SK-N-MC (cell line): ENCODE data around the gene HOXB13.

Experiments used
- DNase-seq: peaks from one replicate; pipeline ENCODE4 v3.0.0-alpha.2; 2011; ENCODE audit warnings: low read depth, low spot score
- H3K27ac ChIP-seq: fragments of 200-600 bp; sonication (generic); 2 replicates; pipeline ENCODE4 v1.5.1; 2016; ENCODE audit warnings: mixed run types
- H3K36me3 ChIP-seq: fragments of 200-600 bp; sonication (generic); 2 replicates; pipeline ENCODE4 v1.6.1; 2017; ENCODE audit warnings: antibody characterized with exemption, low read length, mixed read lengths; ENCODE audit not compliant: insufficient read depth
- H3K4me3 ChIP-seq: fragments of 200-600 bp; sonication (generic); 2 replicates; pipeline ENCODE4 v1.5.1; 2016
- H3K9ac ChIP-seq: fragments of 200-600 bp; sonication (generic); 2 replicates; pipeline ENCODE4 v1.8.0; 2017; ENCODE audit warnings: mixed run types, mixed read lengths; ENCODE audit not compliant: insufficient read length
- H3K9me3 ChIP-seq: fragments of 200-600 bp; sonication (generic); 2 replicates; pipeline ENCODE4 v1.6.1; 2017; ENCODE audit warnings: low read depth, mild to moderate bottlenecking, antibody characterized with exemption, low read length, moderate library complexity, mixed read lengths
- EZH2 ChIP-seq: fragments of 200-600 bp; sonication (generic); IDR thresholded peaks from one replicate; pipeline ENCODE4 v1.6.1; 2017; ENCODE audit warnings: antibody characterized with exemption
- FOXP2 ChIP-seq: optimal IDR thresholded peaks from 2 replicates; pipeline ENCODE3; 2011; ENCODE audit warnings: mild to moderate bottlenecking, moderate library complexity; ENCODE audit not compliant: insufficient read depth; ENCODE audit errors: extremely low read length, control extremely low read depth
- POLR2AphosphoS5 ChIP-seq: IDR thresholded peaks from 2 replicates; pipeline ENCODE4 v1.6.1; 2012; ENCODE audit warnings: mild to moderate bottlenecking, low read depth, low read length, borderline replicate concordance

HOXB13 gene

DNA sequence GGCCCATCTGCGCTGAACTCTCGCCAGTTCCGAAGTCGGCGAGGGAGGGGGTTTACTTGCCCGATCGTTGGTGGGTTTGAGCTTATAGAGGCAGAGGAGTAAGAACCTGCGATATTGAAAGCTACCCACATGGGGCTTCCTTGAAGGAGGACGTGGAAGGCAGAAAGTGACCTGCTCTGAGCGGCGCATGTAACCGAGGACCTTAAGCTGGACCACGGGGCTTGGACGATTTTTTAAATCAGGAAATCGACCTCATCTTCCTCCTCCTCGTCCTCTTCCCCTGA lies 3.6 kb downstream of the HOXB13 start:
- H3K4me3 ChIP-seq = peak overlapping the region; percentile 80
- peak overlapping the region; percentile 52; the same call in 1 of the 2 replicates for H3K27ac ChIP-seq
- no peak for TF ChIP-seq EZH2
- TF ChIP-seq POLR2AphosphoS5 = no peak
- no peak for TF ChIP-seq FOXP2

GRCh38 chr17:48724251-48725003 lies 4.1 kb downstream of the HOXB13 start:
- no peaks in the 10 kb centered on the region for H3K9me3 ChIP-seq
- H3K4me3 ChIP-seq = peak overlapping the region; percentile 80
- peak overlapping the region; percentile 99 for H3K9ac ChIP-seq
- H3K27ac ChIP-seq = peak overlapping the region; percentile 100
- TF ChIP-seq FOXP2 (no peak), POLR2AphosphoS5 (0 out of 2 replicates have a peak, but pooled peaks have one; percentile 41), EZH2 (no peak)
- peaks cover 16% of the 10 kb centered on the region for H3K36me3 ChIP-seq
- no peak for DNase-seq

More for the DNA sequence above, 3.6 kb downstream of the HOXB13 start:
- peaks cover 16% of the 10 kb centered on the region for H3K36me3 ChIP-seq
- H3K9me3 ChIP-seq = no peaks in the 10 kb centered on the region
- no peak for DNase-seq
- peak overlapping the region; percentile 35 for H3K9ac ChIP-seq

- peak overlapping the region; percentile 100 for H3K27ac ChIP-seq
- H3K36me3 ChIP-seq = peaks cover 16% of the 10 kb centered on the region
- peak overlapping the region; percentile 80 for H3K4me3 ChIP-seq
- peak overlapping the region; percentile 99 for H3K9ac ChIP-seq
- peak; percentile 38; the same call in 1 of the 2 replicates for TF ChIP-seq POLR2AphosphoS5
- peak; percentile 75 for TF ChIP-seq FOXP2
- TF ChIP-seq EZH2 = no peak
- no peaks in the 10 kb centered on the region for H3K9me3 ChIP-seq
- peak; percentile 66 for DNase-seq
Measured at GRCh38 chr17:48723423-48724250, 4.9 kb downstream of the HOXB13 start.

- H3K36me3 ChIP-seq = peaks cover 16% of the 10 kb centered on the region
- H3K9me3 ChIP-seq = no peaks in the 10 kb centered on the region
- H3K4me3 ChIP-seq = peak within 1 kb of the TSS; percentile 80
- H3K9ac ChIP-seq = peak within 1 kb of the TSS; percentile 99
- peak within 1 kb of the TSS; percentile 100 for H3K27ac ChIP-seq
- TF ChIP-seq FOXP2 = no peak
- no peak for TF ChIP-seq EZH2
- no peak; the same call in none of the 2 replicates for TF ChIP-seq POLR2AphosphoS5
- DNase-seq = peak; percentile 79
Measured at GRCh38 chr17:48722915-48723422, 5.6 kb downstream of the HOXB13 start, which contains the start of gene PRAC2. Gene PRAC2, plus strand, starts transcription at chr17:48723185. Its CDS starts 1,226 bp downstream, at chr17:48724411.

DNA sequence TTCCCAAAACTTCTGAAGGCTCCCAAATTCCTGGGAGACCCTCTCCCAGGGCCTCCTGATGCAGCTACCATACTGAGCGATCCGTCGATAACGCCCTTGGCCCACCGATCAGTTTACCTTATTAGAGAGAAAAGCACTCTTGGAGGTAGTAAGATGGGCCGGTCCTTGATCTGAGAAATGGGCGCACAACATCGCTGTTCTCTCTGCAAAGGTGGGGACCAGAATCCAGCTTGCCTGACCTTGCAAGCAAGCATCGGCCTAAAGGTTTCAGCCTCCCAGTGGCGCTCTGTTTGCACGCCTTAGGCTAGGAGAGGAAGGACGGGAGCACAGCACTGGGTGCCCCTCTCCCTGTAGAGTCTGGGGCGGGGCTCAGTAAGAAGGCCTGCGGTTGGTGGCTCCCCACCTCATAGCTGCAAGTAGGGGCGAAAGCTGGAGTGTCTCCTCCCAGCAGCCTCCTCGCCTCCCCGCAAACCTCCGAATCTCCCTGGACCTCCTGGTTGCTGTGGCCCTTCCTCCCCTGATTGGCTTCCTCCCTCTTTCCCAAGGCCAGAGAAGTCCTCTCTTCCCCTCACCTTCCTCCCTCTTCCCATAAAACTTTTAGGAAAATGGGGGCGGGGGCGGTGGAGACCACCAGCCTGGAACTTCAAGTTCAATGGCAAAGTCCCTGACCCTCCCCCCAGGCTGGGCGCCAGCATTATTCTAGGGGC lies 6.2 kb downstream of the HOXB13 start, which contains the start of gene PRAC1:
TSS of gene PRAC1 (minus strand) at position 318 of the 707 bp plus-strand sequence. CDS start at position 192, 126 bp downstream.
- TF ChIP-seq EZH2 = no peak
- peak; percentile 99 for TF ChIP-seq POLR2AphosphoS5
- H3K9me3 ChIP-seq = no peaks in the 10 kb centered on the region
- H3K27ac ChIP-seq = peak within 1 kb of the TSS; percentile 100
- peak within 1 kb of the TSS; percentile 99 for H3K9ac ChIP-seq
- H3K4me3 ChIP-seq = peak within 1 kb of the TSS; percentile 80
- peaks cover 16% of the 10 kb centered on the region for H3K36me3 ChIP-seq
- peak; percentile 59 for DNase-seq

DNA sequence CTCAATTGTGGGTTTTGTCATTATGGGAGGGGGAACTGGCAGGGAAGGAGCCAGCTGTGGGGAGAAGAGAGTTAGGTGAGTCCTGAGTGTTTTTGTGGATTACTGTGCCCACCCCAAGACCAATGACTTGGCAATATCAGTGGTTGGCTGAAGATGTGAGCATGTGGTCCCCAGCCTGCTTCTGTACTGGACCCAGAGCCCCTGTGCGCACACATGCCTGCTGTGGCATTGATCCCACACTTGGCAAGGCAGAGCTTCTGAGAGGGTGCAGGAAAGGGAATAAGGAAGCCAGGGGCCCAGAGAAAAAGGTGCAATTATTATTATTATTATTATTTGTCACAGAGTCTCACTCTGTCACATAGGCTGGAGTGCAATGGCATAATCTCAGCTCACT lies 7.5 kb downstream of the HOXB13 start:
- DNase-seq = no peak
- no peaks in the 10 kb centered on the region for H3K9me3 ChIP-seq
- peaks cover 14% of the 10 kb centered on the region for H3K36me3 ChIP-seq
- peak overlapping the region; percentile 80 for H3K4me3 ChIP-seq
- TF ChIP-seq POLR2AphosphoS5 = no peak
- TF ChIP-seq EZH2 = no peak
- no peak for TF ChIP-seq FOXP2
- H3K27ac ChIP-seq = peak overlapping the region; percentile 100
- peak overlapping the region; percentile 99 for H3K9ac ChIP-seq

- Histone ChIP-seq H3K27ac (peak overlapping the region; percentile 100), H3K4me3 (peak overlapping the region; percentile 80), H3K36me3 (peaks cover 9% of the 10 kb centered on the region), H3K9ac (peak overlapping the region; percentile 99), H3K9me3 (no peaks in the 10 kb centered on the region)
- TF ChIP-seq EZH2 (no peak), POLR2AphosphoS5 (peak; percentile 48), FOXP2 (no peak)
- no peak for DNase-seq
Measured at GRCh38 chr17:48720266-48721008, 8.1 kb downstream of the HOXB13 start.
